Smooth muscle cell (in vitro differentiated cells): ENCODE measurements around the gene STRA8. TPM values are rescaled to one million over a fixed set of nuclear protein-coding genes. Genes with fewer than 3 reads are reported as not detected.

ENCODE experiments used
- DNase-seq: peaks from one replicate; lab custom pipeline; 2025; ENCODE audit not compliant: unreplicated experiment; lab: John Stamatoyannopoulos, UW
- H2AFZ ChIP-seq: fragments of 200-600 bp; sonication (generic); 2 replicates; pipeline ENCODE4 v1.6.0; 2016; ENCODE audit warnings: antibody characterized with exemption, low read depth, mild to moderate bottlenecking
- H3F3A ChIP-seq: fragments of 200-600 bp; sonication (generic); 2 replicates; pipeline ENCODE4 v1.6.0; 2017; ENCODE audit warnings: antibody characterized with exemption, low read depth
- H3K27ac ChIP-seq: fragments of 200-600 bp; sonication (generic); 2 replicates; pipeline ENCODE4 v1.5.1; 2016; ENCODE audit warnings: low read depth, mild to moderate bottlenecking
- H3K27me3 ChIP-seq: fragments of 200-600 bp; sonication (generic); 2 replicates; pipeline ENCODE4 v1.6.1; 2016; ENCODE audit warnings: low read depth, mild to moderate bottlenecking
- H3K36me3 ChIP-seq: fragments of 200-600 bp; sonication (generic); 2 replicates; pipeline ENCODE4 v1.5.1; 2016; ENCODE audit warnings: low read depth
- H3K4me1 ChIP-seq: fragments of 200-600 bp; sonication (generic); 2 replicates; pipeline ENCODE4 v1.5.1; 2016; ENCODE audit warnings: low read depth
- H3K4me2 ChIP-seq: fragments of 200-600 bp; sonication (generic); 2 replicates; pipeline ENCODE4 v1.6.0; 2016; ENCODE audit warnings: mild to moderate bottlenecking
- H3K4me3 ChIP-seq: fragments of 200-600 bp; sonication (generic); 2 replicates; pipeline ENCODE4 v1.5.1; 2016; ENCODE audit warnings: mild to moderate bottlenecking
- H3K79me2 ChIP-seq: fragments of 200-600 bp; sonication (generic); 2 replicates; pipeline ENCODE4 v1.6.0; 2016; ENCODE audit warnings: low read depth, mild to moderate bottlenecking
- H3K9ac ChIP-seq: fragments of 200-600 bp; sonication (generic); 2 replicates; pipeline ENCODE4 v1.6.0; 2016; ENCODE audit warnings: low read depth
- H3K9me3 ChIP-seq: fragments of 200-600 bp; sonication (generic); replicated peaks from 2 replicates; pipeline ENCODE4 v1.5.1; 2016; ENCODE audit warnings: low read depth
- H4K20me1 ChIP-seq: fragments of 200-600 bp; sonication (generic); 2 replicates; pipeline ENCODE4 v1.6.0; 2016; ENCODE audit warnings: low read depth
- CTCF ChIP-seq: fragments of 200-600 bp; sonication (generic); IDR thresholded peaks from 2 replicates; pipeline ENCODE4 v1.5.1; 2017; ENCODE audit warnings: borderline replicate concordance, mild to moderate bottlenecking, antibody characterized with exemption; ENCODE audit not compliant: insufficient read depth, poor library complexity, severe bottlenecking
- WGBS: methylation state at CpG from one replicate; pipeline ENCODE4 v1.1.7; 2016; ENCODE audit warnings: low lambda C conversion rate; 5-methylcytosine and 5-hydroxymethylcytosine counted together
- polyA plus RNA-seq: library from polyadenylated mRNA; unstranded; fragments of >200 nt; fragmentation: Nextera tagmentation; extraction: Ambion mirVana; gene quantifications from 2 replicates; pipeline ENCODE4 v1.2.1, GENCODE V29; 2016
- total RNA-seq: library from RNA; depleted of rRNA; stranded (reverse); fragments of >200 nt; gene quantifications from 2 replicates; pipeline ENCODE4 v1.2.3, GENCODE V29; 2014

The STRA8 gene
- total and polyA plus RNA-seq, 2 experiments from 2014 or later = not detected

GRCh38 chr7:135190703-135191102 is 42.9 kb upstream of the STRA8 start:
- H3K27me3 ChIP-seq = no peaks in the 10 kb centered on the region
- no peak overlapping the region for H3K4me2 ChIP-seq
- TF ChIP-seq CTCF = no peak
- H3K79me2 ChIP-seq = no peaks in the 10 kb centered on the region
- no peaks in the 10 kb centered on the region for H3K36me3 ChIP-seq
- H3F3A ChIP-seq = no peaks in the 10 kb centered on the region
- no peak for DNase-seq
- no peak overlapping the region for H3K9ac ChIP-seq
- no peak overlapping the region for H2AFZ ChIP-seq
- H3K27ac ChIP-seq = no peak overlapping the region
- no peaks in the 10 kb centered on the region for H3K9me3 ChIP-seq
- H3K4me1 ChIP-seq = no peaks in the 10 kb centered on the region
- H3K4me3 ChIP-seq = no peak overlapping the region
- no peaks in the 10 kb centered on the region for H4K20me1 ChIP-seq

GRCh38 chr7:135192914-135193536 is 40.6 kb upstream of the STRA8 start:
- TF ChIP-seq CTCF = no peak
- no peaks in the 10 kb centered on the region for H3K9me3 ChIP-seq
- no peak overlapping the region for H3K4me2 ChIP-seq
- H3K27me3 ChIP-seq = no peaks in the 10 kb centered on the region
- H3K27ac ChIP-seq = peak overlapping the region; percentile 80
- H4K20me1 ChIP-seq = no peaks in the 10 kb centered on the region
- DNase-seq = no peak
- no peak overlapping the region for H3K4me3 ChIP-seq
- 89% methylated on average over 11 of the region's 11 CpGs for WGBS
- no peak overlapping the region for H2AFZ ChIP-seq
- H3F3A ChIP-seq = no peaks in the 10 kb centered on the region
- no peaks in the 10 kb centered on the region for H3K36me3 ChIP-seq
- no peaks in the 10 kb centered on the region for H3K79me2 ChIP-seq
- no peaks in the 10 kb centered on the region for H3K4me1 ChIP-seq
- no peak overlapping the region for H3K9ac ChIP-seq

GRCh38 chr7:135193615-135194081 is 40.0 kb upstream of the STRA8 start:
- Histone ChIP-seq H3K4me3 (no peak overlapping the region), H3K4me2 (no peak overlapping the region), H3K9me3 (no peaks in the 10 kb centered on the region), H4K20me1 (no peaks in the 10 kb centered on the region), H3K9ac (no peak overlapping the region), H3K4me1 (no peaks in the 10 kb centered on the region), H3K27me3 (no peaks in the 10 kb centered on the region), H3K36me3 (no peaks in the 10 kb centered on the region), H3K79me2 (no peaks in the 10 kb centered on the region), H3K27ac (peak overlapping the region; percentile 80), H2AFZ (no peak overlapping the region), H3F3A (no peaks in the 10 kb centered on the region)
- DNase-seq = no peak
- TF ChIP-seq CTCF = no peak
- WGBS = 74% methylated on average over 10 of the region's 10 CpGs

- no peaks in the 10 kb centered on the region for H3K9me3 ChIP-seq
- no peaks in the 10 kb centered on the region for H4K20me1 ChIP-seq
- peak overlapping the region; percentile 80 for H3K27ac ChIP-seq
- 91% methylated on average over 12 of the region's 12 CpGs for WGBS
- no peaks in the 10 kb centered on the region for H3K27me3 ChIP-seq
- H3K36me3 ChIP-seq = no peaks in the 10 kb centered on the region
- no peak overlapping the region for H3K4me3 ChIP-seq
- H3K4me2 ChIP-seq = no peak overlapping the region
- no peak overlapping the region for H3K9ac ChIP-seq
- H3K4me1 ChIP-seq = no peaks in the 10 kb centered on the region
- no peak overlapping the region for H2AFZ ChIP-seq
- H3F3A ChIP-seq = no peaks in the 10 kb centered on the region
- TF ChIP-seq CTCF = no peak
- DNase-seq = no peak
- no peaks in the 10 kb centered on the region for H3K79me2 ChIP-seq
Measured at GRCh38 chr7:135194494-135195095, 39.0 kb upstream of the STRA8 start.
